Measurements from ENCODE around the gene GARNL3.

The GARNL3 gene

DNA sequence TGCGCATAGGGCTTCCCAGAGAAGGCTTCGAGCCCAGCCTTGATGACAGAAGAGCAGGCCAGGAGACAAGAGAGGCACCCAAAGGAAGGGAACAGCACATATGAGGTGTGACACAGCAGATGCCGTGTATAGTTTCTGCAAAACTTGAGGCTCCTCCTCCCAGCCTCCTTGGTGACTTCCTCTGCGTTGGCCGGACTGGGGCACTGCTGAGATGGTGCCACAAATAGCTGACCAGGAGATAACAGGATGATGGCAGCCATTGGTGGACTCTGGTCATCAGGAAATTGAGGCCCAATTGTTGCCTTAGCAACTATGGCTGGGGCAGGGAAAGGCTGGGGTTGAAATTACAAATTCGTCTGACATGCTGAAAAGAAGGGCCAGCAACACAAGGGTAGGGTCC, 154.8 kb downstream of the GARNL3 start:
- Histone ChIP-seq H3K4me3 (ENCODE audit: low read depth, low read length) (no peak overlapping the region), H3K9me3 (ENCODE audit: control insufficient read depth, insufficient read depth, low read depth, low read length) (no peaks in the 10 kb centered on the region), H3K27ac (ENCODE audit: extremely low read depth, low read depth, low read length) (no peak overlapping the region), H3K36me3 (ENCODE audit: control insufficient read depth in 2 of 2, insufficient read depth in 1 of 2, low read length in 2 of 2) (no peaks in the 10 kb centered on the region), H3K4me1 (ENCODE audit: control insufficient read depth, insufficient read depth, low read length) (0 out of 2 replicates have a peak, but pooled peaks cover 5% of the 10 kb centered on the region)
- POLR2A ChIA-PET, result no interaction called here
- CTCF ChIA-PET, result interaction anchor here (0.6 to 0.7 kb wide), 2 partner anchors 16 to 45 kb away, joined by 3 read pairs; no protein-coding TSS in a partner anchor
- TF ChIP-seq, protein P1, sequence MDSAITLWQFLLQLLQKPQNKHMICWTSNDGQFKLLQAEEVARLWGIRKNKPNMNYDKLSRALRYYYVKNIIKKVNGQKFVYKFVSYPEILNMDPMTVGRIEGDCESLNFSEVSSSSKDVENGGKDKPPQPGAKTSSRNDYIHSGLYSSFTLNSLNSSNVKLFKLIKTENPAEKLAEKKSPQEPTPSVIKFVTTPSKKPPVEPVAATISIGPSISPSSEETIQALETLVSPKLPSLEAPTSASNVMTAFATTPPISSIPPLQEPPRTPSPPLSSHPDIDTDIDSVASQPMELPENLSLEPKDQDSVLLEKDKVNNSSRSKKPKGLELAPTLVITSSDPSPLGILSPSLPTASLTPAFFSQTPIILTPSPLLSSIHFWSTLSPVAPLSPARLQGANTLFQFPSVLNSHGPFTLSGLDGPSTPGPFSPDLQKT (IDR thresholded peaks at IDR 0.05; ENCODE audit: borderline replicate concordance, low read depth, low read length), result no peak

DNA sequence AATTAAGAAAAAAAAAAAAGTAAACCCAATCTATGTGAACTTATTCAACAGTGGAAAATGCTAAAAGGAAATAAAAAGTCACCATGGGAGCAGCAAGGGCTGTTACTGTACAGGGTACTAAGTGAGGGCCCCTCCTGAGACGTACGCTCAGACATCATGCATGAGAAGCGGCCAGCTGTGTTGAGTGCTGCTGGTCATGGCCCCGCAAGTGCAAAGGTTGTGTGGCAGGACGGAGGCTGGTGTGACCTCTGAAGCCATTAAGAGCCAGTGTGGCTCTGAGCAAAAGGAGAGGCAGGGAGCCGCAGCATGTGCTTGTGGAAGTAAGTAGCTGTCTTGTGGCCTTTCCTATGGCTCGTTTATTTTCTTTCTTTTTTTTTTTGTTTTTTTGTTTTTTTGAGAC, 156.5 kb downstream of the GARNL3 start:
- Histone ChIP-seq H3K27ac (ENCODE audit: extremely low read depth, low read depth, low read length) (no peak overlapping the region), H3K4me1 (ENCODE audit: control insufficient read depth, insufficient read depth, low read length) (0 out of 2 replicates have a peak, but pooled peaks cover 5% of the 10 kb centered on the region), H3K9me3 (ENCODE audit: control insufficient read depth, insufficient read depth, low read depth, low read length) (no peaks in the 10 kb centered on the region), H3K36me3 (ENCODE audit: control insufficient read depth in 2 of 2, insufficient read depth in 1 of 2, low read length in 2 of 2) (peaks cover 0 to 2% of the 10 kb centered on the region in 2 experiments; a peak in 1 of 3 replicates), H3K4me3 (ENCODE audit: low read depth, low read length) (no peak overlapping the region)
- CTCF ChIA-PET, result interaction anchor here (0.6 to 1.4 kb wide), 4 partner anchors 34 to 497 kb away, joined by 3 read pairs; no protein-coding TSS in a partner anchor
- TF ChIP-seq, protein P2, sequence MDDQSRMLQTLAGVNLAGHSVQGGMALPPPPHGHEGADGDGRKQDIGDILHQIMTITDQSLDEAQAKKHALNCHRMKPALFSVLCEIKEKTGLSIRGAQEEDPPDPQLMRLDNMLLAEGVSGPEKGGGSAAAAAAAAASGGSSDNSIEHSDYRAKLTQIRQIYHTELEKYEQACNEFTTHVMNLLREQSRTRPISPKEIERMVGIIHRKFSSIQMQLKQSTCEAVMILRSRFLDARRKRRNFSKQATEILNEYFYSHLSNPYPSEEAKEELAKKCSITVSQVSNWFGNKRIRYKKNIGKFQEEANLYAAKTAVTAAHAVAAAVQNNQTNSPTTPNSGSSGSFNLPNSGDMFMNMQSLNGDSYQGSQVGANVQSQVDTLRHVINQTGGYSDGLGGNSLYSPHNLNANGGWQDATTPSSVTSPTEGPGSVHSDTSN (CRISPR knock-in tag; IDR thresholded peaks at IDR 0.05), result no peak
- TF ChIP-seq KLF9 (tag by site-specific recombination; IDR thresholded peaks at IDR 0.05; ENCODE audit: low read depth) (no peak), ZNF560 (tag by site-specific recombination; IDR thresholded peaks at IDR 0.05; ENCODE audit: borderline replicate concordance) (no peak), AEBP2 (tag by site-specific recombination; IDR thresholded peaks at IDR 0.05; ENCODE audit: borderline replicate concordance) (no peak), BCL11B (tag by site-specific recombination; IDR thresholded peaks at IDR 0.05; ENCODE audit: low read depth) (no peak), ZNF239 (tag by site-specific recombination; IDR thresholded peaks at IDR 0.05) (no peak), ZNF416 (tag by site-specific recombination; IDR thresholded peaks at IDR 0.05) (no peak), ZNF747 (tag by site-specific recombination; IDR thresholded peaks at IDR 0.05) (no peak), TSHZ1 (tag by site-specific recombination; IDR thresholded peaks at IDR 0.05; ENCODE audit: borderline replicate concordance) (no peak), ZNF174 (tag by site-specific recombination; IDR thresholded peaks at IDR 0.05) (no peak), ZBTB10 (tag by site-specific recombination; IDR thresholded peaks at IDR 0.05) (no peak), ZFP69B (tag by site-specific recombination; IDR thresholded peaks at IDR 0.05) (no peak), ZNF548 (tag by site-specific recombination; IDR thresholded peaks at IDR 0.05) (no peak), ZNF274 (IDR thresholded peaks at IDR 0.05; ENCODE audit: low read length) (no peak), ZNF274 (tag by site-specific recombination; IDR thresholded peaks at IDR 0.05; ENCODE audit: borderline replicate concordance) (no peak), ZNF341 (tag by site-specific recombination; IDR thresholded peaks at IDR 0.05; ENCODE audit: low read depth) (no peak)
- TF ChIP-seq, protein P3, sequence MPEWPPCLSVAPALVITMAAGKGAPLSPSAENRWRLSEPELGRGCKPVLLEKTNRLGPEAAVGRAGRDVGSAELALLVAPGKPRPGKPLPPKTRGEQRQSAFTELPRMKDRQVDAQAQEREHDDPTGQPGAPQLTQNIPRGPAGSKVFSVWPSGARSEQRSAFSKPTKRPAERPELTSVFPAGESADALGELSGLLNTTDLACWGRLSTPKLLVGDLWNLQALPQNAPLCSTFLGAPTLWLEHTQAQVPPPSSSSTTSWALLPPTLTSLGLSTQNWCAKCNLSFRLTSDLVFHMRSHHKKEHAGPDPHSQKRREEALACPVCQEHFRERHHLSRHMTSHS (tag by site-specific recombination; IDR thresholded peaks at IDR 0.05), result no peak
- POLR2A ChIA-PET, result interaction anchor here (0.7 to 1.7 kb wide), 5 partner anchors 14 to 55 kb away, joined by 3 to 10 read pairs (median 5); partner anchors contain the start of genes LRSAM1, RPL12 and SLC2A8
